ENCODE data around the gene STK24.

GRCh38 chr13:98432638-98433037 lies 144.3 kb downstream of the STK24 start:
- TF ChIP-seq CTCF (IDR thresholded peaks at IDR 0.05; ENCODE audit: low read depth, low read length, poor library complexity, severe bottlenecking) (no peak), EZH2phosphoT487 (IDR thresholded peaks at IDR 0.05; ENCODE audit: borderline replicate concordance, low read length) (no peak)
